C1 segment of cervical spinal cord (tissue), 14 donors: Measurements from ENCODE around the gene ITGA1.
"Not testable (repeated sequence)": the region's sequence is repeated elsewhere in the genome, so short reads cannot be mapped to it uniquely, and the experiment has no call there.

ENCODE experiments used
- DNase-seq, 14 donors: peaks; one replicate each; lab custom pipeline; 2025; lab: John Stamatoyannopoulos, UW

Gene ITGA1

DNA sequence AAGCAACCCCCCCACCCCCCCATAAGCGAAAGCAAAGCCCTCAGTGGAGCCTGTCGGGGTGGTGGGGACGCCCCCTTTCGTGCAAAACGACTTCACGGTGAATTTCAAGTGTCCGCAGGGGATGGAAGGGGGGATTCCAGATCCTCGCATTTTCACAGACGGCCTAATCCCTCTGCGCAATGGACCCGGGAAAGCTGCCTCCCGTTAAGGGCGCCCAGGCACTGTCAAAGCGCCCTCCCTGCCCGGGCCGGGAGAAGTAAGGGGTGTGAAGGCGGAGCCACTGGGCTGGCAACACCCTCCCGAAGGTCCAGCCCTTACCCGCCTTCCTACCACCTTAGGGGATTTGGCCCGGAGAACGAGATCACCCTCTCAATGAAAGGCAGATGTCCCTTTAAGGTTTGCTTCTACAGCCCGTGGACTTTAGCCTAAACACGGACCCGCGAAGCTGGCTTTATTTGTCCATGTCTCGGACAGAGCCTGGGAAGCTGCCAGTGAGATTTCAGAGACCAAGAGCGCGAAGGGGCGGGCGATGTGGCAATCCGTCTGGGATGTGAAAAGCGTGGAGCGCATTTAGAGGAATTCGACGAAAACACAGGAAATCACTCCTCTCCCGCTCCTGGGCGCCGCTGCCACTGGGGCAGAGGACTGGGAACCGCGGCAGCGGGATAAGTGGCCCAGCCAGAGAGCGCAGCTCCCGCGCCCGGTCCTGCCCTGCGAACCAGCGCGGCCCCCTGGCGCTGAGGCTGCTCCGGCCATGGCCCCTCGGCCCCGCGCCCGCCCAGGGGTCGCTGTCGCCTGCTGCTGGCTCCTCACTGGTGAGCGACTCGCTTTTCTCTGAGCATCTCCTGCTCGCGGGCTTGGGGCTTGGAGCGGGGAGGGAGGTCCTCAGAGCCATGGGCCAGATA is at the start of gene ITGA1, which contains the start of gene PELO:
Gene ITGA1, plus strand, starts transcription at position 317 of the 905 bp plus-strand sequence. Its CDS starts 438 bp downstream, at position 755.
Gene PELO, plus strand, starts transcription at position 317 of the 905 bp plus-strand sequence. CDS start 12,479 bp downstream, outside the sequence.
- DNase-seq: peak in 10 of 14 donors; percentile 21 to 69 (median 47)

GRCh38 chr5:52738095-52738506 is 49.6 kb upstream of the ITGA1 start:
- no peak for DNase-seq

- DNase-seq: no peak
Observed at GRCh38 chr5:52740007-52740406, 47.7 kb upstream of the ITGA1 start.

DNA sequence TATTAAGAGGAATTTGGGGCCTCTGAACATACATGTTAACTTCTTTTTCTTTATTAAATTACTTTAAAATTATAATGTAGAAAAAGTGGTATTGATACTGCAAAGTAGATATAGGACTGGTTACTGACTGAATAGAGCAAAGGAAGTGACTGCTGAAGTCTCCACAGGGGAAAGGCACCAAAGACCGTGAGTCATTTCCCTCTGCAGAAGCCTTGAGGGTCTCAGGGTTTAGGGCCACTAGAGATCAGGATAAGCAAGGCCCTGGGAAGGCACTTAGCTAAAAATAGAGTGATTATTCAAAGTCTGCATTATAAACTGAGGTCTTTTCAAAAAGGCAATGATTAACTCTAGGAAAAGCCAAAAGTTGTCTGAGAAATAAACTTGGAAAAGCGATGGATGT is 44.7 kb upstream of the ITGA1 start:
- DNase-seq: no peak

- no peak for DNase-seq
Observed at GRCh38 chr5:52743529-52743928, 44.2 kb upstream of the ITGA1 start.

- DNase-seq: no peak
Observed at GRCh38 chr5:52743970-52744369, 43.7 kb upstream of the ITGA1 start.

GRCh38 chr5:52744867-52745458 is 42.8 kb upstream of the ITGA1 start:
- not testable (repeated sequence) for DNase-seq

DNA sequence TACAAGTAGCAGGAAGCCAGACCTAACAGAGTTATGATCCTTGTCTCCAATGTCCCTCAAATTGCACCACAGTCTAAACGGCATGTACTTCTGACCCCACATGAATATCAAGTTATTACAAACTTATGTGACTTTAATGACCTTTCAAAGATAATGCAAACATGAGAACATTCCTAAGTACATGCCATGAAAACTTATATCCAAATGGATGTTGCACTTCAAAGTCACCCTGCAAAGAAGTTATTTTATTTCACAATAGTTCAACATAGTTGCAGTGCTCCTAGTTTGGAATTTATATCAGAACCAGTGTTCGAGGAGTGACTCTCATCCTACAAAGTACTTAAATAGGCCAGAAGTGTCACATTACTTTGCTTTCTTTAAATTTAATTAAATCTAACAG is 41.2 kb upstream of the ITGA1 start:
- no peak for DNase-seq

- no peak for DNase-seq
Observed at GRCh38 chr5:52748590-52748989, 39.1 kb upstream of the ITGA1 start.

DNA sequence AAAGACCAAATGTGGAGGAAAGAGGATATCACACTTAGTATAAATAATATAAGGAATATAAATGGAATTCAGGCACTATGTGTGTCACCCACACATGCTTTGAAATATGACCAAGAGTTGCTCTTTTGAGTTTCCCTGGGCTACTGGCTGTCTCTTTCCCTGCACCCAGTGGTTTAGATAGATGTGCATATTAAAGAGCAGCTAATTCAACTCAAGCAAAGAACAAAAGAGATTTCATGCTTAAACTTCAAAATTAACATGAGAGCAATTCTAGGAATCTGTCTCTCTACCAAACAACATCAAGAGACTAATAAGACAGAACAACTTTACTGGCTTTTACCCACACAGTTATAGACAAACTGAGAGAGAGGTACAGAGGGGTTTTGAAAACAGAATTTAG is 38.0 kb upstream of the ITGA1 start:
- DNase-seq: no peak

DNA sequence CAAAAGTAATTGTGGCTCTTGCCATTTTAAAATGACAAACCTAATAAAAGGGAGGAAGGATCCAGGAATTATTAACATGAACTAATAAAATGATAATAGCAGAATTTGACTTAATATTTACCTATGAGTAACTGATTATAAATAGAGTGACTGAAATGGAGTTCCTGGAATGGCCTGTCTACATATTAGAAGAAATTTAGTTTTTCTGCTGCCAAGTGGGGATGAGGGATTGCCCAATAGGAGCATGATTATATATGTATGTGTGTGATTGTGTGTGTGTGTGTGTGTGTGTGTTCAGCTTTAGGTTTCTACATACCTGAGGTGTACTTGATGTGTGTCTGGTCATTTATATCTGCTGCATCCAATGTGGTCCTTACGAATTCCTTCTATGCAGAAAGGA is 36.6 kb upstream of the ITGA1 start:
- no peak for DNase-seq

- DNase-seq: no peak
Observed at GRCh38 chr5:52754051-52754450, 33.7 kb upstream of the ITGA1 start.

DNA sequence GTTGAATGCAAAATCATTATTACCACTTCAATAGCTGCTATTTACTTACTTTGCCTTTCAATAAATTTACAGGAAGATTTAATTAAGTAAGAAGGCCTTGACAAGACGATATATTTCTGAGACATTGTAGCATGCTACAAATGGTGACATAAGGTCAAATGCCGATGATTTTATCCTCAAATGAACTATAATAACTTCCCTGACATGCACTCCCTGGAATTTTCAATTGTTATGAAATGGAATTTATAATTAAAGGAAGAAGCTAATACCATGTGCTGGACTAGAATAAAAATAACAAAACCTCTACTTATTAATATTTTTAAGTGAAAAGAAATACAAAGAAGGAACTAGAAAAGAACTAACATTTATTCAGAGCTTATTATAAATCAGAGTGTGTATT is 30.2 kb upstream of the ITGA1 start:
- no peak for DNase-seq

DNA sequence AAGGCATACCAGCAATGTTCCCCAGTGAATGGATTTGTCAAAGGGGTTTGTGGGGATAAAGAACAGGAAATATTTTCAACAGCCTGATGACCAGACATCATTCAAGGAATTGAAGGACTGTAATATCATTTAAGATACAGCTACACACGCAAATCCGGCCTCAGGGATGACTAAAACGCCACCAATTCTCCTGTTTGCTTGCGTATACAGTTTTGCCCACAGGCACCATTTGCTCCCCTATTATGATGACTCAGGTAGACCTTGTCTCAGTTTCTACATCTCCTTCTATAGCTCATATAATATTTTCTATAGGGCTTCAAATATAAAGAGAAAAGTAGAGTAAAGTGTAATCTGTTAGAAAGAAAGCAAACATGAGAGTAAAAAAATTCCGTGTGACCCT is 29.7 kb upstream of the ITGA1 start:
- DNase-seq: no peak

DNA sequence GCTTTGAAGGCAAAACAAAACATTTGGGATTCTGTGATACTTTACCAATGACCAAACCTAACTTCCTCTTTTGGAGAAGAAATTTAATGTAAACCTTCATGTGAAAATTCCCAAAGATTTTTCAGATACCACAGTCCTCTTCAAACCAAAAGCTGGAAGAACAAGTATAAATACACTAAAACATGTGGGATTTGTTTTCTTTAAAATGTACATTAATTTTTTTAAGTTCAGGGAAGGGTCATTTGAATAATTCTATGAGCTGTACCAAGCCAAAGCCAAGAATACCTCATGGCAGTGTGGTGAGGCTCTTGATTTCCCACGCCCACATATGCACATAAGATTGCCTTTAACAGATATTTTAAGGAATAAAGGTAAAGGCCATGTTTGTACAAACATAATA is 28.4 kb upstream of the ITGA1 start:
- no peak for DNase-seq

GRCh38 chr5:52760695-52761366 is 26.9 kb upstream of the ITGA1 start:
- no peak for DNase-seq

DNA sequence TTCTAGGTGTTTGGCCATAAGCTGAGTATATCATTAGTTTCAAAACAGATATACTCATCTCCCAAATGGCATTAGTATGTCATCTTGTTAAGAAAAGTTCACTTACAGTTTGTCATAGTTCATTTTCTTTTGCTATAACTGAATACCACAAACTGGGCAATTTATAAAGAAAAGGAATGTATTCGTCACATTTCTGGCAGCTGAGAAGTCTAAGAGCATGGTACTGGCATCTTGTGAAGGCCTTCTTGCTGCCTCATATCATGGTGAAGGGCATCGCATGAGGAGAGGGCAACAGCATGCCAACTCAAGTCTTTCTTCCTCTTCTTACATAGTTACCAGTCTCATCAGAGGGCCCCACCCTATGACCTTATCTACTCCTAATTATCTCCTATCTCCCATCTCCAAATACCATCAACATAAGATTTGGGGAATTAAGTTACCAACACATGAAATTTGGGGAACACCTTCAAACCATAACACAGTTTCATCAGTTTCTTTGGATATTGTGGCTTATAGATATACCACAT is 20.4 kb upstream of the ITGA1 start:
- DNase-seq: no peak

GRCh38 chr5:52767766-52768480 is 19.8 kb upstream of the ITGA1 start:
- no peak for DNase-seq

DNA sequence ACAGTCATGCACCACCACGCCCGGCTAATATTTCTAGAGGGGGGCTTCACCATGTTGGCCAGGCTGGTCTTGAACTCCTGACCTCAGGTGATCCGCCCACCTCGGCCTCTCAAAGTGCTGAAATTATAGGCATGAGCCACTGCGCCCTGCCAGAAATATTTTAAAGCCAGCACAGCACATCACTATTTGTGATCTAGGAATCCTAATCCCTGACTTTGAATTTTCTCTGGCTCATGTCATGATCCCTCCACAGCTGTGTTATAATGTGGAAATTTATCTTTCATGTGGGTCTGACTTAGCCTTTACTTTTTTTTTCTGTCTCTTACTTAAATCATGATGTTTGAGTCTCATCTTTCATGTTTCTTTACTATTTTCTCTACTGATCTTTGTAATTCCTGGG is 18.7 kb upstream of the ITGA1 start:
- no peak for DNase-seq

DNA sequence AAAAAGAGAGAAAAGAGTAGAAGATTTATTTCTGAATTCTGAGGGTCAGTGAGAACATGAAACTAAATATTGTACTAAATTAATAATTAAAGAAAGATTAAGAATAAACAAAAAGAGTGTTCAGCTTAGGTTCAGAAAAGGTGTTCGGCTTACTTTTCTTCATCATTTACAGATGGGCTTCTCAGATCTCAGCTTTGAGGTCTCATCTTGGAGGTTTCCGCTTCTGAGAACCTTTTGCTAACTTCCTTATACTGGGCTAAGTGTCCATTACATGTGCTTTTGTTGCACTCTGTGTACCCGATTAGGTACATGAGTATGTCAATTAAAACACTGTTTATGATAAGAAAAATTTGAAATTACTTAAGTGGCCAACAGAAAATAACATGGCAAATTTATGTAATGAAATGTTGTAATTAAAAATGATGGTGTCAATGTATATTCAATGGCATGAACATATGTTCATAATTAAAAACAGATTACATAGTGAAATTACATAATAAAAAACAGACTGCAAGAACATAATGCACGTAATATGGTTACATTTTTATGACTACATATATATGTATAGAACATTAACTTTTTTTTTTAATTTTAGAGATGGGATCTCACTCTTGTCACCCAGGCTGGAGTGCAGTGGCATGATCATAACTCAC is 17.3 kb upstream of the ITGA1 start:
- DNase-seq: no peak
